H4 (cell line): Measurements from ENCODE around the gene PRG3. TPM values are rescaled to one million over a fixed set of nuclear protein-coding genes. Genes with fewer than 3 reads are reported as not detected.
"Not testable (repeated sequence)": the region's sequence is repeated elsewhere in the genome, so short reads cannot be mapped to it uniquely, and the experiment has no call there.

Source experiments
- DNase-seq: peaks from one replicate; pipeline ENCODE4 v3.0.0-alpha.2; 2015; ENCODE audit warnings: low spot score
- total RNA-seq: library from RNA; depleted of rRNA; stranded (reverse); fragments of >200 nt; shearing (Covaris generic); gene quantifications from 2 replicates; pipeline ENCODE4 v1.2.3, GENCODE V29; 2014

PRG3 gene
- total RNA-seq, 1 experiment from 2014 or later, result not detected

DNA sequence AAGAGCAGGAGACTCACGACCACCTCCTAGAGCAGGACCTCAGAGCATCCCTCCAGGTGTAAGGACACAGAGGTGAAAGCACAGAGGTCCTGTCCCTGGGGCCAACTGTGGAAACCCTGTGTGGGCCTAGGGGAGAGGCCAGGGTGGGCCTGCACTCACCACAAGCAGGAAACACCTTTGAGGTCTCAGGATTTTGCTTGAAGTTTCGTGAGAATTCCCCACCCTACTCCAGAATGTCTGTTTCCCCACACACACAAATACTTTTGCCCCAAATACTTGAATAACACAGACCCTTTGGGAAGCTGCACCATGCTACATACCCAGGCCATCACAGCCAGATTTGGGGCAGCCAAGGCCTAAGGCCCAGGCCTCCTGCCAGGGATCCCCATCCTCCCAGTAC, 27.8 kb upstream of the PRG3 start:
- no peak for DNase-seq

DNA sequence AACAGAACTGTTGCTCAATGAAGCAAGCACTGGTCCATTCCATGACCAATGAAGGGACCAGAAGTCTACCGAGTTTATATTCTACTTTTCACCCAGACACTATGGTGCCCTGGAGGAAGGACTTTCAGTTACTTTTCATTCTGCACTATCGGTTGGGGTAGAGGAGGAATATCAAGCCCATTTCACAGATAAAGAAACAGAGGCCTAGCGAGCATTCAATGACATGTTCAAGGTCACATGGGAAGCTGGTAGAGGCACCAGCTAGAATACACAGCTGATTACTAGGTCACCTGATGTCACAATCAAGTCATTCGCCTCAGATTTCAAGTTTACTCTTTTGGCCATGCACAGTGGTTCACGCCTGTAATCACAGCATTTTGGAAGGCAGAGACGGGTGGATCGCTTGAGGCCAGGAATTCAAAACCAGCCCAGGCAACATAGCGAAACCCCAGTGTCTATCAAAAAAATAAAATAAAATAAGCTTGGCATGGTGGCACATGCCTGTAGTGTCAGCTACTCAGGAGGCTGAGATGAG, 27.1 kb upstream of the PRG3 start:
- DNase-seq, result no peak

DNA sequence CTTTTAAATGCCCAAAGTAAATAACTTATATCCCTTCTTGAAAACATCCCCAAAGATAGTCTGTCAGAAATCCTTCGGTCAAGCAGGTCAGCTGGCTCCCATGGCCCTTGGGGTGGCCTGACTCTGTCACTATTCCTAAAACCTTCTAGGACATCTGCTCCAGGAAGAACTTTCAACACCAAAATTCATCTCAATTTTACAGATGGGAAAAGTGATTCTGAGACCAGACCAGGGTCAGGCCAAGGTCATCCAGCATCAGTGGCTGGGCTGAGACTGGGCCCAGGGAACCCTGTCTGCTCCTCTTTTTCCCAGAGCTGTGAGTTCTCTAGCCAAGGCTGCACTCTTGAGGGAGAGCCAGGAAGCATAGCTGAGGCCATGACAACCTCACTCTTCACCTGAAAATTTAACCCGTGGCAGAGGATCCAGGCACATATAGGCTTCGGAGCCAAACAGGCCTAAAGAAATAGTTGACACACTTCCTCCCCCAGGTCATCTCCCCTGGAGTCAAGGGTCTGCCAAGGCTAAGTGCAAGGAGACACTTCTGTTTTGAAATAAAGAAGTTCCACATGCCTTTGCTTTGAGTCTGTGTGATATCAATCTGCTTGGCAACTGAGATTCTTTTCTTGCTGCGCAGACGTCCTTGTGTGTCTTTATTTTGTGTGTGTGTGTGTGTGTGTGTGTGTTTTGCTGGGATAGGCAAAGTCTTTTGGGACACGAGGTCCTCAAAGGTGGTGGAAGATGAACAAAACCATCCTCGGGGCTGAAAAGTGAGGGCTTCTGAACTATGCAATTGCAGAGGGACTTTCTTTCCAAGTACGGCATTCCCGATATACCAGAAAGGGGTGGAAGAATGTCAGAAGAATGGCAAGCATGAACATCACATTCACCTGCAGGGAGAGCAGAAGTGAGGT, 26.3 kb upstream of the PRG3 start:
- no peak for DNase-seq

DNA sequence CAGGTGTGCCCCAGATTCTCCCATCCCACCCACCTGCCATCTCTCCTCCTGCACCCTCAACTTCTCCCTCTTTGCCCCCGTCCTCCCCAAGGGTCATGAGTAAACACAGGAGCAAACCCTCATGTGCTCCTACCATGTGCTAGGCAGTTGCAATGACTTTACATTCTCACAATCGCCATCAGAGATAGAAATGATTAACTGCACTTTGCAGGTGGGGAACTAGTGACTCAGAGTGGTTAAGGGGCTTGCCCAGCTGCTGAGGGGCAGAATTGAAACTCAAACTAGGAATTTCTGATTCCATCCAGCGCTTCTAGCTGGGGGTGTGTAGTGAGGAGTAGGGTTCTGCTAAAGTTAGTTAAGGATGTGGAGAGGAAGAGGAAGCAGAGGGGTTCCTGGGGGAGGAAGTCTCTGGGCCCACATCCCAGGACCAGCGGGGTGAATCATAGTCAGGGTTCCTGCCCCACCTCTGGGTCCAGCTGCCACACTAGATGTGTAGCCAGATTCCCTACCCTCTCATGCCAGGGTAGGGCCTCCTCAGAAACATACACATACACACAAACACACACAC, 25.5 kb upstream of the PRG3 start:
- no peak for DNase-seq

DNA sequence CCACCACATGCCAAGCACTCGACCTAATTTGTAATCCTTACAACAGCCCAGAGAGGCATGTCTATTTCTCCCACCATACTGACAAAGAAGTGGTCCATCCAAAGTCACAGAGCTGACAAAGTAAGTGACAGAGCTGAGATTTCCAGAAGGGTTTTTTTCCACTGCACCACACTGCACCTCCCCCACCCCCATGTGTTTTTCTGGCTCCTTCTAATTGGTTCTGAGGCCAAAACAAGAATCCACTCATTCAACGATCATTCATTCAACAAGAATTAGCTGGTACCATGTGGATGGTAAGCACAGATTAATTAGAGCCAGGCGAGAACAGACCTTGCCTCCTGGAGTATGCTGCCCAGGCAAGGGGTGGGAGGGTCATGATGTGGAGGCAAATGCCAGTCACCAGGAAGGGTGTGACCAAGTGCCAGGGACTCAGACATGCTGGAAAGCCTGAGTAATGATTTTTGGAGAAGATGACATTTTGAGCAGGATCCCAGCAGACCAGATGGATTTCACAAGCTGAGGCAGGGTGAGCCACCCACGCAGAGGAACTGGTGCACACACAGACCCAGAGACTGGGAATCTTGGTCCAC, 24.4 kb upstream of the PRG3 start:
- DNase-seq, result no peak

DNA sequence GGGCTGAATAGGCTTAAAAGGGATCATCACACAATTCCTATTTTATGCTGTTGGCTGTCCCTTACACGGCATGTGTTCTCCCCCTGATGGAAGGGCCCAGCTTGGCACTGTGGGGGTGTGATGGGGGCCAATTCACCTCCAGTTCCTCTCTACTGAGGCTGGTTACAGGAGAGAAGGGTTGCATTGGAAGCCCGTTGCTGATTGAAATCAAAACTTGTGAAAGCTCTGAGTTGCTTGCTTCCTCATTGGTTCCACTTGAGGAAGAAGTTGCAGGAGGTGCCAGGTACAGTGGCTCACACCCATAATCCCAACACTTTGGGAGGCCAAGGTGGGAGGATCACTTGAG, 22.8 kb upstream of the PRG3 start:
- DNase-seq, result no peak

DNA sequence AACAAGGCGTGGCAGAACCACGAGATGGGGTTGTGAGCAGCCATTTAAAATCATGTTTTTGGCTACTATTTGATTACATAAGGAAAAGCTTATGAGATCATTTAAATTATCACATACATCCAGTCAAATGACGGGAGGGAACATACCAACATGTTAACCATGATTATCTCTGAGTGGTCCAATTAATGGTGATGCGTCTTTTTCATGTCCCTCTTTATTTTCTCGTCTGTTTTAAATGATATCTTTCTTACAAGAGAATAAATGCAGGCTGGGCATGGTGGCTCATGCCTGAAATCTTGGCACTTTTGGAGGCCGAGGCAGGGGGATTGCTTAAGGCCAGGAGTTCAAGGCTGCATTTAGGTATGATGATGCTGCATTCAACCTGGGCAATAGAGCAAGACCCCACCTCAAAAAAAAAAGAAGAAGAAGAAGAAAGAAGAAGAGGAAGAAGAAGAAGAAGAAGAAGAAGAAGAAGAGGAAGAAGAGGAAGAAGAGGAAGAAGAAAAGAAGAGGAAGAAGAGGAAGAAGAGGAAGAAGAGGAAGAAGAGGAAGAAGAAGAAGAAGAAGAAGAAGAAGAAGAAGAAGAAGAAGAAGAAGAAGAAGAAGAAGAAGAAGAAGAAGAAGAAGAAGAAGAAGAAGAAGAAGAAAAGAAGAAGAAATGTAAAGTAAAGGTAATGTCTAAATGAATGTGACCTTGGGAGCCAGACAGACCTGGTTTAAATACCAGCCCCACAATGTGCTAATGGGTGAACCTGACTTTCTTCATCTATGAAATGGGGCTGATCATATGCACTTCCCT, 22.3 kb upstream of the PRG3 start:
- not testable (repeated sequence) for DNase-seq

DNA sequence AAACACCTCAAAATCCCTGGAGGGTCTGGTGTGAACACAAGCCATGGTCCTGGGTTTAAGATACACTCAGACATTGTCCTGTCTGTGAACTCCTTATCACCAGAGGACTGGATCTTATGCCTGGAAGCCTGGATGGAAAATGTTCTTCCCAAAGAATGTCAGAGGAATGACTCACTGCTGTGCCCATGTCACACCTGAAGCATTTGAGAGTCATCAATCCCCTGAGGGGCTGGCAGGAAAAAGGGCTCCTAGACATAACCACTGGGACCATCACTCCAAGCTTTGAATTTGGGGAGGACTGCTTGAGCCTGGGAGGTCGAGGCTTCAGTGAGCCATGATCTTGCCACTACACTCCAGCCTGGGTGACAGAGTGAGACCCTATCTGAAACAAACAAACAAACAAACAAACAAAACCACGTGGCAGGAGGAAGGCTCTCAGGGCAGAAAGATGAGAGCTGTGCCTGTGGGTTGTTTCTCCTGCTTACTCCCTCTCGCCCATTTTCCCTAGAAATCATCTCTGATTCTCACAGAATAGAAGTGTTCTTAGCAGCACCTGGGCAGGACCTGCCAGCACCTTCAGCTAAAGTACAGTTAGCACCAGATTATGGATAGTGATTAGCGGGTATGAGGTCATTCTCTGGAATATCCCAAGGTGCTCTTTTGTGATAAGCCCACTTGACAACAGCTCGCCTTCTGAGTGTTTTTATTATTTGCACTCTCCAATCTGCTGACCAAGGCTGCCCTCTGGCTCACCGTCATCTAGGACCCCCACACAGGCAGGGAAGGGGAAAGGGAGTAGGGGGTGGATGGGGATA, 21.4 kb upstream of the PRG3 start:
- no peak for DNase-seq

DNA sequence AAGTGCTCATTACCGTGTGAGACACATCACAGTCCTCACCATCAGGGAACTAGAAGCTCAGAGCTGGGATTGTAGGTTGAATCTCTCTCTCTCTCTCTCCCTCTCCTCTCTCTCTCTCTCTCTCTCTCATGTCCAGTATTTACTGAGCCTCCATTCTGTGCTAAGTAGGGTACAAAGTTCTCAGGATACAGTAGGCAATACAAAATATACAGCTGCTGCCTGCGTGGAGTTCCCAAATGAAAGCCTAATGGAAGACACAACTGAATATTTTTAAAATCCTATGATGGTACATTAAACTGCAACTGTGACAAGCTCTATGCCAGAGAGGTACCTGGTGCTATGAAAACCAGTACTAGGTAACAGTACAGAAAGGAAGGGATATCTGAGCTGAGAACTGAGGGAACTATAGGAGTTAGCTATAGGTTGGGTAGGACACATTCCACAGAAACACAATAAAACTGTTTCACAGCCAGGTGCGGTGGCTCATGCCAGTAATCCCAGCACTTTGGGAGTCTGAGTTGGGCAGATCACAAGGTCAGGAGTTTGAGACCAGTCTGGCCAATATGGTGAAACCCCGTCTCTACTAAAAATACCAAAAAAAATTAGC, 19.1 kb upstream of the PRG3 start:
- no peak for DNase-seq

DNA sequence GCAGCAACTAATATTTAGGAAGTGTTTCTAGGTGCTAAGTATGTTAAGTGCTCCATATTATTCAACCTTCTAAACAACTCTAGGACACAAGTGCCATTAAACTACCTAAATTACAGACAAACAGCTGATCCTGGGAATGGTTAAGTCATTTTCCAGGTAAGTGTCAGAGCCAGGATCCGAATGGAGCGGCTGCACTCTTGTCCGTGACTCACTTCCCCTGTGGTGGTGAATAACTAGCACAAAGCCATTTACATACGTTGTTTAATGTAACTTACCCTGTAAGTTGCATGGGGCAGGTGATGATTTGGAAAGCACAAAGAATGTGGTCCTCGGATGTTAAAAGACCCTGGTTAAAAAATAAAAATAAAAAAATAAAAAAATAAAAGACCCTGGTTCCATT, 18.3 kb upstream of the PRG3 start:
- DNase-seq, result no peak

DNA sequence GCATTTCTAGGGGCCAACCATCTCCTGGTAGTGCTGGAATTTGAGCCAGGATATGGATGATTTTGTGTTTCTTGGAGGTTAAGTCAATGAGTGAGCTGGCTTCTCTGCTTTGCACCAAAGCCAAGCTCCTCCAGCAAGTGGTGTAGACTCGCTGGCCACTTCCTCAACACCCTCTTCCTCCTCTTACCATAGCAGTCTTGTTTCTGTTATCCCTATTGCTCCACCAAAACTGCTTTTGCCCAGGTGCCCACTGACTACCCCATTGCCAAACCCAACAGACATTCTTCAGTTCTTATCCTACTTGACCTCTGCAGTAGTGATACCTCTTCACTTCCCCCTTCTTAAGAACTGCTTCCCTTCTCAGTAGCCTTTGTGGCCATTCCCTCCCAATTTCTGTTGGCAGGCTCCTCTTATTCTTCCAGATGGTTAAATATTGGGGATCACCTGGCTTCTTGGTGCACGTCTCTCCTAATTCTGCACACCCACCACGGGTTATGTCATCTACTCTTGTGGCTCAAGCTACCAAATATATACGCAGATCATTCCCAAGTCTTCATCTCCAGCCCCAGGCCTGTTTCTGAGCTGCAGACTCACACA, 16.5 kb upstream of the PRG3 start:
- no peak for DNase-seq

DNA sequence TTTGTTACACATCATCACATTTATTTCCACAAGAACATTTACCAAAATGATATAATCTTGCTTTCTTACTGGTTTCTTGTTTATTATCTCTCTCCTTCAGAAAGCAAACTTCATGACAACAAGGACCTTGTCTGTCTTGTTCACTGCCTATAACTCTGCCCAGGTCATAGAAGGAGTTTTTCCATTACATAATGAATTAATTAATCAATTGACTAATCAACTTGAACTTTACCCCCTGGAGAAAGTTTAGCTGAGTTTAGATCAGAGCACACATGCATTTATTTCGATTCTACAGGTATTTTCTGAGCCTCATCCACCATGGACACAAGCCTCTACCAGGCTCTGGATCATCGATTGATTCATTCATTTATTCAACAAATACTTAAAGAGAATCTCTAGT, 15.8 kb upstream of the PRG3 start:
- no peak for DNase-seq

DNA sequence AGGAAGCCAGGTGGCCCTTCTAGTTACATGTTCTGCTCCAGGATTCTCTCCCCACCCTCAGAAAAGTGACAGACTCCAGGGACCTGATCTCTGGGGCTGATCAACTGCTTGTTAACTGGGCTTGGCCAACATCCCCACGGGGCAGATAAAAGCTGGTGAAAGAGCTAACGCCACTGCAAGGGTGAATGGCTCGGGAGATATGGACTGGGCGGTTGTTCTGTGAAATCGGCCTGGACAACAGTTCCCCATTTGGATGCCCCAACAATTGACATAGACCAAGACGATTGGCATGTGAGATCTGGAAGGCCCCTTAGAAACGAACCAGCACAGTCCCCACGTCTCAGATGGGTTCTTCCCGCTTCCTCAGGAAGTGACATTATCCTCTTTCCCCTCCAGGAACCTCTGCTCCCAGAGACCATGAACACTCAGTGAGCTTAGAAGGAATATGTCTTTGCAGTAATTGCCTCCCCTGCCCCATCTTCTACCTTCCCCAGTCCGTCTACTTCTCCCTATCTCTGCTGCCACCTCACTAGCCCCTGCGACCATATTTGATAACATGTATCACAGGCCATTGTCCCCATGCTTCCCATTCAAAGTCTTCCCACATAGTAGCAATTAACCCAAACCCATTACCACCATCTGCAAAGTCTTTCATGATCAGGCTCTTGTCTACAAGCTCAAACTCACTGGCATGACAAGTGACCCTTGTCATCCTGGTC, 15.1 kb upstream of the PRG3 start:
- no peak for DNase-seq

DNA sequence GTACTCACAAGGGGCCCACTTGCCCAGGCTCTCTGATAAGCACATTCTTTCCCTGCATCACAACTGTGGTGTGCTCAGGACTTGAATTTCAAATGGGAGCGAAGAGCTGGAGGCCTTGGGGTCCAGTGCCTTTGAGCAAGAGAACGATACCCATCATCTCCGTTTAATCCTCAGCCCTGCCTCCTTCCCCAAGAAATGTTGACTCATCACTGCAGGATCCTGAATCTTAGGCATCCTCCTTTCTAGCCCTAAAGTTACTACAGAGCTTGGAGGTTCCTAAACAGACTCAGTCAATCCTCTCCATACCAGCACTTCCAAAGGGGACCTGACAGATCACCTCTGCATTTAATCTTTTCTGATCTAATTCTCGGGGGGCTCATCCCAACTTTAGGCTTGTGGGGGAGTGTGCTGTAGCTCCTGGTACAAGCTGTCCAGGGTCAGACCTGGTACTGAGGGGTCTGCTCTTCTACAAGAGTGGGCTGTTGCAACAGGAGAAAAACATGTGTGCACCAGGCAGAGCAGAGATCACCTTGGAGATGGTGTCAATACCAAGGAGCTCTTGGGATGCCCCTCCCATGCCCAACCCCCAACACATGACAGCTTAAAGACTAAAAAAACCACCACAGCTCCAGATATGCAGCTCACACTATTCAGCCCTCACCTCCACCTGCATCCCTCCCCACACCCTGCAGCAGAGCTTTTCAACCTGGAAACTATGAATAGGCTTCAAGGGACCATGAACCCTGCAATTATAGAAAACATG, 13.4 kb upstream of the PRG3 start:
- DNase-seq, result no peak

DNA sequence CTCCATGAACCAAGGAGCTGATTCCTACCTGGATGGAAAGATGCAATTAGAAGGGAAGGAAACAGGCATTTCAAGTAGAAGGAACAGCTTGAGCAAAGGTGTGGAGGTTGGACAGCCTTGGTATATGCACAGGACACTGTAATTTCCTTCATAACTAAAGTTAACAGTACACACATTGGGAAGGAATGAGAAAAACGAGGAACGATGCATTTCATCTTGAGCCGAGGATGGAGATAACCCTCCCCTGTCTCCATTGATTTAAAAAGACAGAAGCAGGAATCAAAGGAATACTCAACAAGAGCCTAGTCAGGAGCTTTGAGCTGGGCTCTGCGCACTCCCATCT, 11.8 kb upstream of the PRG3 start:
- DNase-seq, result no peak

DNA sequence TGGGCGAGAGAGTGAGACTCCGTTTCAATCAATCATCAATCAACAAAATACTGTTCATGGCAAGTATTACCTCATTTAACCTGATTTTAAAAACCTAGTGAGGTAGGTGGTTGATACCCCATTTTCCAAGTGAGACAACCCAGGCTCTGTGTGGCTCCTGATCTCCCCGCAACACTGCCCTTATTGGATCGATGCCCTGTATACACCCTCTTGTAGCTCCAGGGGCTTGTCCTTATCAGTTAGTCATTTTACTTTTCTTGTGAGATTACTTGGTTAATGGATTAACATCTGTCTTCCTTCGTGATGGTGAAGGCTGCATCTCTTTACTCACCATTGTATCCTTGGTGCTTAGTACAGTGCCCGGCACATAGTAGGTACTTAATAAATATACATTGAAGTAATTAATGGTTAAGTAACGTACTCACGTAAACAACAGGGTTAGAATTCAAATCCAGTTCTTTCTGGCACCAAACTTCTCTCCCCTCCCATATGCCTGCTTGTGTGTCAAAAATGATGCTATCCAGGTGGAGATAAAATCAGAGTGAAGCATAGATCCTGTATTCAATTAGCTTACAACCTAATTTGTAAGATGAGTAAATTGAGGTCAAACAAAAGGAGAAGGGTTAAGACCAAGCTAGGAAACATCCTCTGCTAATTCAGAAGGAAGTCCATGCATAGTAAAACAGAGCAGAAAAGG, 11.3 kb upstream of the PRG3 start:
- no peak for DNase-seq

DNA sequence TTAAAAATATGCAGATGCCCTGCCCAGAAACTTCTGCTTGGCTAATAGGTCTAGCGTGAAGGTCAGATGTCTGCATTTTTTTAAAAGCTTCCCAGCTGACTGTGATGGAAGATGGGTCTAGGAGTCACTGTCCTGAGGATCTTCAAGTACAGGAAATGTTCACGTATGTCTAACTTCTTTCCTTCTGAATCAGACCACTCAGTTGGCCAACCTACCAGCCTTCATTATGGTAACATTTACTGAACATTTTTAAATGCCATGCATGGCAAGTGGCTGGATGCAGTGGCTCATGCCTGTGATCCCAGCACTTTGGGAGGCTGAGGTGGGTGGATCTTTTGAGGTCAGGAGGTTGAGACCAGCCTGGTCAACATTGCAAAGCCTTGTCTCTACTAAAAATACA, 10.6 kb upstream of the PRG3 start:
- no peak for DNase-seq

DNA sequence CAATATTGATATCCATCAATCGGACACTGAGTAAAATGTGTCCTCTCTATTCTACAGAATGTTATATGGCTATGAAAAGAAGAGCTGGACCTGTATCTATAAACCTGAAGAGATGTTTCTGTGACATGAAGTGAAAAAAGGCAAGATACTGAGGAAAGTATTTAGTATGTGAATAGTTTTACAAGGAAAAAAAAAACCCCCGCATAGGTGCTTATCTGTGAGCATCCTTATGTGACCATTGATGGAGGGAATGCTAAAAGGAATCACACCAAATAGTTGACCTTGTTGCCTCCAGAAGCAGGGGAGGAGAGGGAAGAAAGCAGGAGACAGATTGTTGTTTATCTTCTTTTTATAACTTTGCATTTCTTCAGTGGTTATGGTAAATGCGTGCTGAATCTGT, 10.2 kb upstream of the PRG3 start:
- DNase-seq, result no peak

DNA sequence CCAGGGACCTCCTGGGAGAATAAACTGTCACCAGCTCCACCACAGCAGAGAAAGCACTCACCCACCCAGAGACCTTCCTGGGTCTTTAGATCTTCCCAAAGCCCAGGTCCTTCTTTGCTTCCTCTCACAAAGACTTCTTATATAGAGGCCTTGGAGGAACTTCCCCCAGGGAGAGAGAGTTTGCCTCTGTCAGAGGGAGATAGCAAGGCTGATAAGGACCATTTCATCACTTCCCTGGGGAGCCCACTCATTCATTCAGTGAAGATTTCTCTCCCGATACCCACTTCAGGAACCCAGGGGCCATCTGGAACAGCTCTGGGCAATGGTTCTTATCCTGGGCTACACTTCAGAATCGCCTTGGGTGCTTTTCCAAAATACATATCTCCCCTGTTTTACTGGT, 9.6 kb upstream of the PRG3 start, which contains the start of gene PRG2:
Gene PRG2 (minus strand): TSS at position 116 of the 400 bp plus-strand sequence. CDS start 706 bp downstream, outside the sequence.
- no peak for DNase-seq
